Epithelial cell of prostate (primary cell): ENCODE results near the gene LSS.
"Not testable (repeated sequence)": the region's sequence is repeated elsewhere in the genome, so short reads cannot be mapped to it uniquely, and the experiment has no call there.

Source experiments
- DNase-seq: peaks from one replicate; pipeline ENCODE4 v3.0.0-alpha.2; 2011; ENCODE audit warnings: low read depth, low spot score
- H3K27ac ChIP-seq: fragments of 450-650 bp; 2 replicates; pipeline ENCODE4 v1.5.1; 2017; ENCODE audit warnings: mild to moderate bottlenecking

LSS gene

GRCh38 chr21:46207006-46207919 lies 21.3 kb downstream of the LSS start:
- no peak overlapping the region for H3K27ac ChIP-seq

GRCh38 chr21:46206163-46207005 lies 22.2 kb downstream of the LSS start:
- DNase-seq, result no peak
- H3K27ac ChIP-seq, result no peak overlapping the region

More at GRCh38 chr21:46207006-46207919, 21.3 kb downstream of the LSS start:
- DNase-seq, result no peak

DNA sequence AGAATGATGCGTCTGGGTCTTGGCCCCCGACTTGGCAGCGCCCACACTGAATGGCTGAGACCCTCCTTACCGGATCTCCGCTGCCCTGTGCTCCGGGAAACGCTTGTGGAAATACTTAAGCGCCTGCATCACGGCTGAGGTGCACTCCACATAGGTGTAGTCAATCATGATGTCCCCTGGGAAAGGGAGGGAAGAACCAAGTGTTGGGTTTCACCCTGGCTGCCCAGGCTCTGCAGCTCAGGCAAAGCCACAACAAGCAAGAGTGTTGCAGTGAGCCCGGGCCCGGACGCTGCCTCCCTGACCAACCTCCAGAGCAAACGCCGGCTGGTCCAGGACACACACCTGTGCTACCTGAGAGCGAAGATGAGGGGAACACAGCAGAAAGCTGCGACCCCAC lies 22.8 kb downstream of the LSS start:
- DNase-seq, result no peak
- no peak overlapping the region for H3K27ac ChIP-seq

GRCh38 chr21:46205166-46205565 lies 23.4 kb downstream of the LSS start:
- DNase-seq, result no peak
- no peak overlapping the region for H3K27ac ChIP-seq

- H3K27ac ChIP-seq, result no peak overlapping the region
Measured at GRCh38 chr21:46203203-46203600, 25.4 kb downstream of the LSS start.

GRCh38 chr21:46202592-46203202 lies 25.9 kb downstream of the LSS start:
- no peak for DNase-seq
- H3K27ac ChIP-seq, result no peak overlapping the region

More at GRCh38 chr21:46203203-46203600, 25.4 kb downstream of the LSS start:
- no peak for DNase-seq

- not testable (repeated sequence) for DNase-seq, H3K27ac ChIP-seq
Measured at GRCh38 chr21:46200877-46201803, 27.4 kb downstream of the LSS start.

GRCh38 chr21:46199436-46200373 lies 28.9 kb downstream of the LSS start:
- H3K27ac ChIP-seq, result no peak overlapping the region
- no peak for DNase-seq

GRCh38 chr21:46196733-46197132 lies 31.8 kb downstream of the LSS start:
- H3K27ac ChIP-seq, result no peak overlapping the region
- no peak for DNase-seq

DNA sequence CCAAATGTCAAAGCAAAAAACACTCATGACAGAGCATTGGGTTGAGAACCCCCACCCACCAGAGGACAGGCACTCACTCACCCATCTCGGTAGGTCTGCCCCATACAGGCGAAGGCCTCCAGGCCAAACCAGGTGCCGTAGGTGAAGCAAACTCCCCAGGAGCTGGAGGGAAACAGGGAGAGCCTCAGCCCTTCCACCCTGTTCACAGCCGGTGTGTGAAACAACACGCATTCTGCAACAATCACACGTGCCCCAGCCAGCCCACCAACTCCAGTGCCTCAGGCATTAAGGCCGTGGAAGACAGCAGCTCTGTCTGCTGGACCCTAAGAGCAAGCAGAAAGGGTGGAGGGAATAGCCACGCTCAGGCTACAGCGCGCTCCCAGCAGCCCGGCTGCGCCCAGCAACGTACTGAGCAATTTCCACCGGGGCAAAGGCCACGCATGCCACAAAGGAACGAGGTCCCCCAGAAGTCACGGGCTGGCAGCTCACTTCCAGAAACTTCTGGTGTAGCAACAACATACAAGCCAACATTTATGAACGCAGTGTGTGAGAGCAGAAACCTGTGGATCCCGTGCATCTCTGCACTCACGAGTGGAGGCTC lies 32.9 kb downstream of the LSS start:
- DNase-seq, result no peak
- no peak overlapping the region for H3K27ac ChIP-seq

GRCh38 chr21:46194374-46195334 lies 33.9 kb downstream of the LSS start:
- no peak overlapping the region for H3K27ac ChIP-seq
- no peak for DNase-seq

- DNase-seq, result no peak
- H3K27ac ChIP-seq, result no peak overlapping the region
Measured at GRCh38 chr21:46193829-46194373, 34.7 kb downstream of the LSS start.

- no peak for DNase-seq
- no peak overlapping the region for H3K27ac ChIP-seq
Measured at GRCh38 chr21:46191686-46192575, 36.6 kb downstream of the LSS start.

DNA sequence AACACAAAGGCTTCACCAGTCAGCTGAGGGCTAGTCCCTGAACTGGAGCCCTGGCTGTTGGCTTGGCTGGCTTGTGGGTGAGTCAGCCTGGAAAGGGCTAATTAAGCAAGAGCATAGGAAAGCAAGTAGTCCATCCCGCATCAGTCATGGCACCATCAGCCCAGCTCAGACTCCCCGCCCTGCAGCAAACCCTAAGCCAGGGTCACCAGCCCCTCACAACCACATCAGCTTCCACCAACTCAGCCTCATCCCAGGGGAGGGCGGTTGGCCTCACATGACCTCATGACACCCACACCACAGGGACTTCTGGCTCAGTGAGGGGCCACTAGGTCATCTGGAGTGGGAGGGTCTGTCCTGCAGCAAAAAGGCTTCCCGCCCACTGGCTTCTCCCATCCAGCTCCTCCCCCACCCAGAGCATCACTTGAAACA lies 37.3 kb downstream of the LSS start:
- no peak overlapping the region for H3K27ac ChIP-seq
- DNase-seq, result peak; percentile 20

GRCh38 chr21:46190491-46191131 lies 38.0 kb downstream of the LSS start:
- DNase-seq, result no peak
- no peak overlapping the region for H3K27ac ChIP-seq
